GM21528 (cell line): ENCODE measurements around the gene MDP1.
"Not testable (repeated sequence)": the region's sequence is repeated elsewhere in the genome, so short reads cannot be mapped to it uniquely, and the experiment has no call there.

Experiments
- ATAC-seq: cut with Tn5 transposase; IDR thresholded peaks from one replicate; pipeline ENCODE4 v1.9.1; 2021; ENCODE audit warnings: mild to moderate bottlenecking, moderate library complexity; ENCODE audit not compliant: unreplicated experiment, low FRiP score

MDP1 gene

GRCh38 chr14:24204163-24205146 lies 11.4 kb downstream of the MDP1 start:
- no peak for ATAC-seq

DNA sequence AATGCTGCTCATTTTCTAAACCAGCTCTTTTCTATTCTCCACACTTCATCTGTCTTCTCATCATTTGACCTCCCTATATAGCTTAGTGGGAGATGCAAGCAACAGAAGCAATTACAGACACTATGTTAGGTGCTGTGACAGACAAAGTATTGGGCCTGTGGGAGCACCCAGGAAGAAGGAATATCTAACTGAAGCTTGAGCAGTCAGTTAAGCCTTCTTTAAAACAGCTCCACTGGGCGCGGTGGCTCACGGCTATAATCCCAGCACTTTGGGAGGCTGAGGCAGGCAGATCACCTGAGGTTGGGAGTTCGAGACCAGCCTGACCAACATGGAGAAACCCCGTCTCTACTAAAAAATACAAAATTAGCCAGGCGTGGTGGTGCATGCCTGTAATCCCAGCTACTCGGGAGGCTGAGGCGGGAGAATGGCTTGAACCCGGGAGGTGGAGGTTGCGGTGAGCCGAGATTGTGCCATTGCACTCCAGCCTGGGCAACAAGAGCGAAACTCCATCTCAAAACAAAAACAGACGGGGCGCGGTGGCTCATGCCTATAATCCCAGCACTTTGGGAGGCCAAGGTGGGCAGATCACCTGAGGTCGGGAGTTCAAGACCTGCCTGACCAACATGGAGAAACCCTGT lies 12.5 kb downstream of the MDP1 start:
- not testable (repeated sequence) for ATAC-seq

- not testable (repeated sequence) for ATAC-seq
Measured at GRCh38 chr14:24202538-24202937, 13.3 kb downstream of the MDP1 start.

DNA sequence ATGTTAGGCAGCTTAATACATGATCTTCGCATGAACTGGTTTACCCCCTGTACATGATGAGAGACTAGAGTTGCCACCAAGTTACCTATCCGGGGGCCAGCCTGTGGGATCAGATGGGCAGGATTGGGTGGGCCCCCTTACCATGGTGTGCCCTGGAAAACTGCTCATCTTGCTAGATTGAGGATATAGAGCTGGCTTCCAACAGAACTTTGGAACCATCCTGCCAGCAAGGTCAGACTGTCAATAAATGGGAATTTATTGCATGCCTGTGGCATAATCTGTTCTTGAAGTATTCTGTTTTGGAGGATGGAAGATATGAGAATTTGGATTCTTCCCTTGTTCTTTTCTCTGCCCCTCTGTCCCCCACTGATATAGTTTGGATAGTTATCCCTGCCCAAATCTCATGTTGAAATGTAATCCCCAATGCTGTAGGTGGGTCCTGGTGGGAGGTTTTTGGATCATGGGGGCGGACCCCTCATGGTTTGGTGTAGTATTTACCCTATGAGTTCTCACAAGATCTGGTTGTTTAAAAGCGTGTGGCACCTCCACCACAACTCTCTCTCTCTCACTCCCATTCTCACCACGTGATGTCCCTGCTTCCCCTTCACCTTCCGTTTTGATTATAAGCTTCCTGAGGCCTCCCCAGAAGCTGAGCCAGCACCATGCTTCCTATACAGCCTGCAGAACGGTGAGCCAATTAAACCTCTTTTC lies 16.9 kb downstream of the MDP1 start:
- ATAC-seq = no peak

- no peak for ATAC-seq
Measured at GRCh38 chr14:24197056-24197450, 18.8 kb downstream of the MDP1 start.

DNA sequence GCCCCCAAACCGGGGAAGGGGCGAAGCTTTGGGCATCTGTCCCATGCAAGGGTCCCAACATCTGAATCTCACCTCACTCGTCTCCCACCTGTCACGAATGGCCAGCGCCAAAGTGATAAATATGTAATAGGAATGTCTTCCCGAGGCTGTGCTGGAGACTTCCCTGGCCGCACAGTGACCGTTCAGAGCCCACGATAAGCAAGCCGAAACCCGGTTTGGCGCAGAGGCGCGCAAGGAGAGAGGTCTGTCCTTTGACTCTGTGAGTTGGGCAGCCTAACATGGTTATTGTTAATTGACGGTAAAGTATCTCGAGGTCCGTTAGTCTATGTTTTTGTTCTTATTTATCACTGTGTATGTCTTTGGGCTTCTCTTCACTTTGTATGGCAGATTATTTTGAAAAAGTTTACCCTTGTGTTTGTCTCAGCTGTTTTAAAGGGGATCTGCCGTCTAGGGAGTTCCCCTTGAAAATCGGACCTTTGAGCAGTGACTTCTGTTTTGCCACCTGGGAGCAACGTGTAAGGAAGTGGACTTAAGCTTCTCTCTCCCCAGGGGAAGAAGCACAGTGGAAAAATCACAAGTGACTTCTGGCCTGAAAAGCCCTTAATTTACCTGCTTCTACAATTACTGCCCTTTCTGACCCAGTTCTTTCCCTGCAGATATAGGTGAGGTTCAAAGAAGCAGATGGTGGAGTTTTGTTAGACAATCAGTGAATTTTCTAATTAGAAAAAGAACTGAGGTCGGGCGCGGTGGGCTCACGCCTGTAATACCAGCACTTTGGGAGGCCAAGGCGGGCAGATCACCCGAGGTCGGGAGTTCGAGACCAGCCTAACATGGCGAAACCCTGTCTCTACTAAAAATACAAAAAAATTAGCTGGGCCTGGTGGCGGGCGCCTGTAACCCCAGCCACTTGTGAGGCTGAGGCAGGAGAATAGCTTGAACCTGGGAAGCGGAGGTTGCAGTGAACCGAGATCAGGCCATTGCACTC lies 19.5 kb downstream of the MDP1 start:
- ATAC-seq = peak; percentile 35

DNA sequence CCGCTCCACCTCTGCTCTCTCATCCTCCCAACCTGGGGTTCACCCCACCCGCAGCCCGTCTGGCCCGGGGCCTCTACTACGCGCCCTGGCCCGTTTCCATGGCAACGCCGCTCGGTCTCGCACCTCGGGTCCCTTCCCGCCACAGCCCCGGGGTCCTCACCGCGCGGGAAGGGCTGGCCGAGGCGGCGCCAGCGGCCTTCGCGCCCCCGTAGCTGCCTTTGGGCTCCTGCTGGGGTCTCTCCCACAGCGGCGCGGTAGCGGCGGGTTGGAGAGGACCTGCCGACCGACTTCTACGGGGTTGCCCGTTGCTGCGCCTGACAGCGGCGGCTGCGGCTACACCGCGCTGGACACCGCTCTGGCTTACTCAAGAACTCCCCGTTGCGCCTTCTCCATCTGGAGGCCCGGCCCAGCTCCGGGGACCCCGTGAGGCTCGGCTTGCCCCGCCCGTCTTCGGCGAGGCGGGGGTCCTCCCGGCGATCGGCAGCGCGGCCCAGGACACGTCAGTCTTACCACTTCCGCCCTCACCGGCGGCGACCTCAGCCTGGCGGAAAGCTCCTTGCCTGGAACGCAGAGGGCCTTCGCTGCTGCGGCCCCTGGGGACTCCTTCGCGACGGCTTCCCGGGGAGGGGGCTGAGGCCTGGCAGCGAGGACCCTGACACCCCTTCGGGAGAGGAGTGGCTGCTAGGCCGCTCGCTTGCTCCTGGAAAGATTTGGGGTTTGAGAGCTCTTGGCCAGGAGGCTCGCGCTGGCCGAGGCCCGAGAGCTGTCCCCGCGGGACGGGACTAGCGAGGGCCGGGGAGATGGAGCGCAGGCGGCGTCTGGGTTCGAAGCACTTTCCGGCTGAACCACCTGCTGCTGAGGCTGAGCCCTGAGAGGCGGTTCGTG lies 20.4 kb downstream of the MDP1 start, which contains the start of gene TM9SF1:
Gene TM9SF1, minus strand, starts transcription at position 256 of the 885 bp plus-strand sequence. CDS start 422 bp downstream, outside the sequence.
- peak; percentile 80 for ATAC-seq

- ATAC-seq = no peak
Measured at GRCh38 chr14:24194873-24195185, 21.0 kb downstream of the MDP1 start.

- no peak for ATAC-seq
Measured at GRCh38 chr14:24194186-24194872, 21.5 kb downstream of the MDP1 start.

DNA sequence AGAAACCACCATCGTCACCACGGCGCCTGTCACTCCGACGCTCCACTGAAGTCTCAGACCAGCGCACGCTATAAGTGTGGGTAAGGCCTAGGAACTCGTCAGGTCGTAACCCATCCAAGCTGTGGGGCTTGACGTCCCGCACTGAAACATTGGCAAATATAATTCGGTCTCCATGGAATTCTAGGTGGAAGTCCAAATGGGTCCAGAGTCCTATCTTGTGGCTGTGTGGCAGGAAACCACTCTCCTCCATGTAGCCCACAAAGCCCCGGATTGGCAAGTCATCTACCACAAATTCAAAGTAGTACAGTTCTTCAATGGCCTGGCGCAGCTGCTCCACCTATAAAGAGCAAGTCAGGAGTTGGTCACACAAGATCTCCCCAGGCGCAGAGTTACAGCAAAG lies 22.9 kb downstream of the MDP1 start:
- no peak for ATAC-seq

DNA sequence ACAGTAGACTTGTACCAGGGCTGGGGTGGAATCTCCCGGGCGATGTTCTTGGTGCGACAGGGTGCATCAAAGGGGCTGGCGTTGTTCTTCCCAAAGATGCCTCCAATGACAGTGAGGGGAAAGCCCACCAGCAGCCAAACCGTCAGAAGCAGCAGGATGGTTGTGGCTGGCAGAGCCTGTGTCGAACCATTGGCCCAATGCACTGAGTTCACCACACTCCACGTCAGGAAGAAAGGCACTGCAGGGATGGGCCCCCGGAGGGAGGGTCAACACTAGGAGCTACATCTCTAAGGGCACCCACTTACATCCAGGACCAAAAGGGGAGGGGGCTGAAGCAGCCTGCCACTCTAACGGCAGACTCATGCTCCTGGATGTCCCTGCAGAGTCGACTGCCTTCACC lies 25.4 kb downstream of the MDP1 start:
- no peak for ATAC-seq

GRCh38 chr14:24189460-24189859 lies 26.4 kb downstream of the MDP1 start:
- ATAC-seq = no peak

- ATAC-seq = no peak
Measured at GRCh38 chr14:24189059-24189375, 26.8 kb downstream of the MDP1 start.

- peak; percentile 80 for ATAC-seq
Measured at GRCh38 chr14:24188251-24189058, 27.4 kb downstream of the MDP1 start, which contains the start of gene IPO4. IPO4 (minus strand) TSS chr14:24188816; CDS start chr14:24188787, 29 bp downstream.

DNA sequence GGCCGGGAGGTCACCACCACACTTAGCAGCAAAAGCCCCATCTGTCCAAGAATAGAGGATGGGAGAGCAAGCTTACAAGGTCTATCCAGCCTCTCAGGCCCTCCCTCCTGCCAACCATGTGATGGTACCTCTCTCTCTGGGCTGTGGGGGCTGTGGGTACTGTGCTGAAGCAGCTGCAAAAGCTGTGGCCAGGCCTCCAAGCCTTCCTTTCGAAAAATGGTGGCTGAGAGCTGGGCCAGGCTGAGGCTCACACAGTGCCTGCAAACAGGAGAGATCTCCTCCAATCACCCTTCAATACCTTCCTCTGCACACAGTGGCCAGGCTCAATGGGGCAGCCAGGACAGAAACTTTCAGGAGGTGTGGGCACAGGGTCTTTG lies 28.3 kb downstream of the MDP1 start:
- no peak for ATAC-seq

- no peak for ATAC-seq
Measured at GRCh38 chr14:24186831-24187538, 28.9 kb downstream of the MDP1 start.

DNA sequence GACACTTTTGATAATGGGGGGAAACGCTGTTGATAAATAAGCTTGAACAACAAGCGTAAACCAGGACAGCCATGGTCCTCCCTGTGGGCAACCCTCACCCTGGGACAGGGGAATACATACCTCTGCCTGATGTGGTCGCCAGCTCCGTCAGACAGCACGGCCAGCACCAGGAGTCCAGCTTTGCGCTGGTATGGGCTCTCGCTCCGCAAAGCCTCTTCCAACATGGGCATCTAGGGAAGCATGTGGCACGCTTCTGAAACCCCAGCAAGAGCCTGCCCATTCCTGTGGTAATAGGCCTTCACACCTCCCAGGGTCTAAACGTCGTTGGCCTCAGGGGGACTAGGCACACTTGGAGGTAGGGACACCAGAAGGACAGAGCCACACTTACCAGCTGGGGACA lies 30.1 kb downstream of the MDP1 start:
- no peak for ATAC-seq
